Activated CD8-positive, alpha-beta memory T cell treated with anti-CD3 and anti-CD28 coated beads, Interleukin-2, amount 50 U/mL, for 1 hour (primary cell): ENCODE measurements around the gene PPEF1.
A peak's percentile ranks its signal among the peaks of the same experiment; 100 is the strongest.

Experiments
- DNase-seq: peaks from one replicate; pipeline ENCODE4 v3.0.0-alpha.2; 2020; ENCODE audit errors: extremely low read depth

The PPEF1 gene, protein sequence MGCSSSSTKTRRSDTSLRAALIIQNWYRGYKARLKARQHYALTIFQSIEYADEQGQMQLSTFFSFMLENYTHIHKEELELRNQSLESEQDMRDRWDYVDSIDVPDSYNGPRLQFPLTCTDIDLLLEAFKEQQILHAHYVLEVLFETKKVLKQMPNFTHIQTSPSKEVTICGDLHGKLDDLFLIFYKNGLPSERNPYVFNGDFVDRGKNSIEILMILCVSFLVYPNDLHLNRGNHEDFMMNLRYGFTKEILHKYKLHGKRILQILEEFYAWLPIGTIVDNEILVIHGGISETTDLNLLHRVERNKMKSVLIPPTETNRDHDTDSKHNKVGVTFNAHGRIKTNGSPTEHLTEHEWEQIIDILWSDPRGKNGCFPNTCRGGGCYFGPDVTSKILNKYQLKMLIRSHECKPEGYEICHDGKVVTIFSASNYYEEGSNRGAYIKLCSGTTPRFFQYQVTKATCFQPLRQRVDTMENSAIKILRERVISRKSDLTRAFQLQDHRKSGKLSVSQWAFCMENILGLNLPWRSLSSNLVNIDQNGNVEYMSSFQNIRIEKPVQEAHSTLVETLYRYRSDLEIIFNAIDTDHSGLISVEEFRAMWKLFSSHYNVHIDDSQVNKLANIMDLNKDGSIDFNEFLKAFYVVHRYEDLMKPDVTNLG

DNA sequence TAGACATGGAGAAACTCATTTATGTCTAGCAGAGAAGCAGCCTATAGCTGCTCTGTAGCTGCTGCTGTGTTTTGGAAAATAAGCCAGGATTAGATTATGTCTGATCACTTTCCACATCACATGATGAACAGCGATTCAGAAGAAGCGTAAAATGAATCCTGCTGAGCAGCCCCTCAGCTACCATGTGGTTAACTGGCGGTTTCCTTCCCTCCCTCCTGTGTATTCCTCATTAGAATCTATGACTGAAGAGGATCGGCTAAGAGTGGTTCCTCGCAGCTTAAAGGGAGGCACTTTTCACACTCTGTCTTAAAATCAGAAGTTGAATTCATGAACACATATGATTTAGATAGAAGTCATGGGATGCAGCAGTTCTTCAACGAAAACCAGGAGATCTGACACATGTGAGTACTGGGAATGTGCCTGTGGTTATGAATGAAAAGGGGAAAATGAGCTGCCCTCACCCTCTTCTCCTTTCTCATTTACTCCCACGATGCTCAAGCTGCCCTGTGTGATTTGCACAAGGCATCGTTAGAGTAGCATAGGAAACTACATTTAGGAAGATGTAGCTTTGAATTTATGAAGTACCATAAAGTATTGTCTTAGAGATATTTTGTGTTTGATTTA lies at the start of gene PPEF1:
Gene PPEF1, plus strand, starts transcription at position 220 of the 624 bp plus-strand sequence. Its CDS starts 136 bp downstream, at position 356.
- no peak for DNase-seq

DNA sequence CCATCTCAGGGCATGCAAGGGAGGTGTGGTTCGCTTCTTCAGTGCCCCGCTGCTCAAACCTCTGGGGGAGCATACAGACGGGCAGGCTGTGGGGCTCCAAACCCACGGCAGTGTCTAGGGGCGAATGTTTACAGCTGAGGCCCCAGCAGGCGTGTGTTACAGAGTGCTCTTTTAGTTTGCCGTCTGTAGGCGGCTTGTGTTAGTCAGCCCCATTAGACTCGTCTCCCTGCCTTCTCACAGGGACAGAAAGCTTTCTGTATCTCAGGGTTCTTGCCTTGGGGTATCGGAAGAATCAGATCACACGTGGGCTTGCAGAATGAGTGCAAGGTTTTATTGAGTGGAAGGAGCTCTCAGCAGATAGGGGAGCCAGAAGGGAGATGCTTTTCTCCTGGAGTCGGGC lies 46.2 kb upstream of the PPEF1 start:
- DNase-seq = no peak

DNA sequence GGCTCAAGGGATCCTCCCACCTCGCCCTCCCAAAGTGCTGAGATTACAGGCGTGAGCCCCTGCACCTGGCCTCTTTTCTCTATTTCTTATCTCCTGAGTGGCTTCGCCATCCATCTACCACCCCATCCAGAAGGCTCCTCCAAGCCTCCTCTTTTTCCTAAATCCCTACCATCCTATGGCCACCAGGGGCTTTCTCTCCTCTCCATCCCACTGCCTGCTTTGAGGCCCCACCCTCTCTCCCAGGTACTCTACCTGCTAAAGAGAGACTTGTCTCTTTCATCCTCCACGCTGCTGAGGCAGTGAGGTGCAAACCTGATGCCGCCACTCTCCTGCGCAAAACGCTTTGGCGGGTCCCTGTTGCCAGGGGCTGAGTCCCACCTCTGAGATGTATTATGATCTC lies 42.5 kb upstream of the PPEF1 start:
- DNase-seq = no peak

DNA sequence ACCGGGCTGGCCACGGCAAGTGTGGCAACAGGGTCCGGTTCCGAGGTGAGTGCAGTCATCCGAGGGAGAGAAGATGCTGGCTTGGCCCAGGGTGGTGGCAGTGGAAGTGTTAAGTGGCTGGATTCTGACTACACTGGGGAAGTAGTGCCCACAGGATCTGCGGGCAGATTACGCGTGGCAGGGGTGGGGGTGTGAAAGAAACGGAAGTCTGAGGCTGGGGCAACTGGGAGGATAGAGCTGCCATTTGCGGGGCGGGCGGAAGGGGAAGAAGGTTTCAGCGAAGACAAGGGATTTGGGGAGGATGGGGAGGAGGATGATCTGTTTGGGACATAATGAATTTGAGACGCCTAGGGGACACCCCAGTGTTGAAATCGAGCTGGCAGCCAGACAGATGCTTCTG lies 40.8 kb upstream of the PPEF1 start:
- DNase-seq = no peak

DNA sequence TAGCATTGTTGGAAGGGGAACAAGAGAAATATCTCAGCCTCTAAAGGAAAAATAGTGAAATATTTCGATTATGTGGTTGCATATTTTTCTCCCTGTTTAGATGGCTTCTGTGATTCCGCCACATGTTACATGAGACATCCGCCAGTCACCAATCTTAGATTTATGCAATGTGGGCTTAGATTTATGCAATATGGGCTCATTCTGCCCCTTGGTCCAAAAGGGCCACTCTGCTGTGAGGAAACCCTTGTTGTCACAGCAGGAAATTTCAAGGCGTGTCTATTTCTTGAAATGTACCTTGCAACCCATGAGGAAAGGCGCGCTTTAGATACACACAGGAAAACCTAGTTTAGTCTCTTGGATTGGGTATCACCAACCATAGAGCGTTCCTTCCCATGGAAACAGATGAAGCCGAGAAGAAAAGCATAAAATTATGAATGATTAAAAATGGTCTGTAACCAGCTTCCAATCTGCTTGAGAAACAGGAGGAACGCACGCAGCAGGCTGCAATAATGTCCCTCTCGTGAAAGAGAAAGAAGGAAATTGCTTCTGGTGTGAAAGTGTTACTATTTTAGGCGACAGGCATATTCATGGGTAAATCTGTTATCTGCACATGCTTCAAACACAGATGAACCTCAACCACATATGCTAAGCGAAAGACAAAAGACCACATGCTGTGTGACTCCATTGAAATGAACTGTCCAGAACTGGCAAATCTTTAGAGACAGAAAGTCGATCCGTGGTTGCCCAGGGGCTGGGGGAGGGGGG lies 39.2 kb upstream of the PPEF1 start:
- DNase-seq = no peak

DNA sequence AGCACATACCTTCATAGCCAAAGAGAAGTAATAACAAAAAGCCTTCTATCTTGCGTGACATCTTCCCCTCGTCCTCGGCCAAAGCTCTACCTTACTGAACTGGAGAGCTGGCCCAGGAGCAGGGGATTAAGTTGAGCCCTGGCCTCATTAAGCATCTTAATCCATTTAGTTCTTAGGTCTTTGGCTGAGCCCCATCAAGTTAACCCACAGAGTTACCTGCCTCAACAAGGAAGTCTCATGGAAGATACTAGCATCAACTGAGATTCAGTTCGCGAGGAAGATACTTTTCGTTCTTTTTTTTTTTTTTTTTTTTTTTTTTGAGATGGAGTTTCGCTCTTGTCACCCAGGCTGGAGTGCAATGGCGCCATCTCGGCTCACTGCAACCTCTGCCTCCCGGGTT lies 35.4 kb upstream of the PPEF1 start, which contains the start of gene RS1:
Gene RS1, minus strand, starts transcription at position 101 of the 400 bp plus-strand sequence. Its CDS starts 40 bp downstream, at position 61.
- no peak for DNase-seq

DNA sequence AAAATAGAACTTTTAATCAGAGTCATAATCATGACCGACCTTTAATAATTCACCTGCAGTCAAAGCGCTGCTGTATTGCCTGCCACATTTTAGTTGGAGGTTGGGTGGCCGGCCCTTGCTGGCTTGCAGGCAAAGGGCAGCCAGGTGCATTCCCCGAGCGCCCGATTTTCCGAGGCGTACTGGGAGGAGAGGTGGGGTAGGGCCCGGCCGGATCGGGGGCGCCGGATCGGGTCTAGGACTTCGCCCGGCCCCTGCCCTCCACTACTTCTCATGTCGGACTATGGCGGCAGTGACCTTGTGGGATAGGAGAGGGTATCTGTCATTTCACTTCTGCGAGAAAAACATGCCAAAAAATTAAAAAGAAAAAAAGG lies 33.0 kb upstream of the PPEF1 start:
- DNase-seq = no peak

DNA sequence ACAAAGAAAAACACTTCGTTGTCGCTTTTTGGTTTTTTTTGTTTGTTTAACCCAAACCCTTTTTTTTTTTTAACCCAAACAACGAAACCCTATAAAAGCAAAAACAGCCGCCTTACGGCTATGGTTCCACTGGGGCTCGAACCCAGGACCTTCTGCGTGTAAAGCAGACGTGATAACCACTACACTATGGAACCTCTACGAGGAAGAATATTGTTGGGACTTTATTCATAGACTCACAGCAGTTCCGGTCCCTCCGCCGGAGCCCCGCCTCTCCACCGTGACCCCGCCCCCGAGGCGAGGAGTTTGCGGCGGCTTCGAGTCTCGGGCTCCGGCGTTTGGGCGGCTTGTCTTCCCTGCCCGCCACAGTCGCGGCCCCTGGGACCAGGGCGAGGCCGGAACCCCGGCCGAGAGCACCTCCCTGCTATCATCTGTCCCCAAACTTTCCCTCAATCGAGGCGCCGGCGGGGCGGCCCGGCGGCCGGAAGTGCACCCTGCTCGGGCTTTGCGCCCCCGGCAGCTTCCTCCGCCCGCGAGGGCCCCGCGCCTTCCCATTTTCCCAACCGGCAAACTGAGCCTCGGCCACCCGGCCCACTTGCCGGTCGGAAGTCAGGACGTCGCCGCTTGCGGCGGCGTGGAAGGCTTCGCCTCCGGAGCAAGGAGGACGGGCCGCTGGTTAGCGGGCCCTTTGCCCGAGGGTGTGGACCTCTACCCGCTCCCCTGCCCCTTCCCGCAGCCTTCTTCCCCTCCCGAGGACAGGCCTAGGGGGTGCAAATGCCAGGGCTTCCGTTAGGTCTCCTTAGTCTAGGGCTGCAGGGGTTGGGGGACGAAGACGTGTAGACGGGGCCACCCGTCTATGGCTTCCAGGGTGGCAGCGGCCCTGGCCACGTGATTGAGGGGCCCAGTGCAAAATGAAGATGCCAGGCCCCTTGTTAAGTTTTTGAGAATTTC lies 32.4 kb upstream of the PPEF1 start:
- DNase-seq = peak; percentile 35

DNA sequence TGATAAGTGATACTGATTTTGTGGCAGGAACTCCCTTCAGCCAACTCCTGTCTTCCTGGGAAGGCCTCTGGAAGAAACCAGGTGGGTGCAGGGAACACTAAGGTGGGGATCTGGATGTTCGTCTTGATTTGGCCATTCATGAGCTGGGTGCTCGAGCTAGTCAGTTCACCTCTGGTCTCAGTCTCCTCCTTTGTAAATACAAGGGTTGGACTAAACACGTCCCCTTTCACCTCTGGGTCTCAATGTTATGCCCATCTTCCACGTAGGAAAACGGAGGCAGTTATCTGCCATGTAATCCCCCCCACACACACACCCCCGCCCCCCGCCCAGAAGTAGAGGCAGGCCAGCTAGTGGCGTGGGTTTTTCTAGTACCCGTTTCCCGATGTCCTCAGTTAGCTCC lies 31.4 kb upstream of the PPEF1 start:
- DNase-seq = no peak

DNA sequence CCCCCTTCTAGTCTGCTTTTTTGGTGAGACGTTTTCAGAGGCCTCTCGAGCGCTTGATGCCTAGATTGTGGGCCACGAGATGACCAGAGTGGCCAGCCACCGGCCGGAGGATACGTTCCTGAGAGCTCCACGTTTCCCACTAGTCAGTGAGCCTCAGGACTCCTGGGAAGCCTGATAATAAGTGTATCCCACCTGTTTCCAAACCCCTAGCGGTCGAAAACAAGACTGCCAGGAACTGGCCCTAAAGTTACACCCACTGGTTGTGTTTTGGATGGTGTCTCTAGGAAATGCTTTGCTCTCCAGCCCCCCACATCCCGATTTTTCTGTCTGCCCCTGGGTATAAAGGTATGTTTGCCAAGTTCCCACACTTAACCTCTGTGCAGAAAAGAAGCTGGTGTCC lies 31.0 kb upstream of the PPEF1 start:
- no peak for DNase-seq

DNA sequence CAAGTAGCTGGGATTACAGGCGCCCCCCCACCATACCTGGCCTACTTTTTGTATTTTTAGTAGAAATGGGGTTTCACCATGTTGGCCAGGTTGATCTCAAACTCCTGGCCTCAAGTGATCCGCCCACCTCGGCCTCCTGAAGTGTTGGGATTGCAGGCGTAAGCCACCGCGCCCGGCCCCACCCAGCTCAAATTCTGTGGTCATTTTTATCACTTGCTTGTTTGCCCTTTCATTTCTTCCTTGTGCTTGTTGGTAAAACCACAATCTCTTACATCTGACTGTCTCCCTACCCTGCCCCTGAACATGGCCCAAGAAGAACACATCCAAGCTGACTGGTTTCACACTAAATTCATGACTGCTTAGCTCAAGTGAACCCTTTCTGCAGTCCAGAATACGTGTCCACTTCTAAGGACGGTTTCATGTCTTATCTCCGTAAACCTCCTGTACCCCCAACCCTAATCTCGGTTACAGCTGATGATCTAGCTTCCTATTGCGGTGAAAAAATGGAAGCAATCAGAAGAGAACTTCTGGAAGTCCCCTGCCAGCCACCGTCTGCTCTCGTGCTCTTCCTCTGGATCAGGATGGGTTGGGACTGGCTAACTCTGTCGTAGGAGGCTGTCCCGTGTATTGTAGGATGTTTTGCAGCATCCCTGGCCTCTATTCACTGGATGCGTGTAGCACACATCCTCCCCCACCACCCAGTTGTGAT lies 30.1 kb upstream of the PPEF1 start:
- no peak for DNase-seq

DNA sequence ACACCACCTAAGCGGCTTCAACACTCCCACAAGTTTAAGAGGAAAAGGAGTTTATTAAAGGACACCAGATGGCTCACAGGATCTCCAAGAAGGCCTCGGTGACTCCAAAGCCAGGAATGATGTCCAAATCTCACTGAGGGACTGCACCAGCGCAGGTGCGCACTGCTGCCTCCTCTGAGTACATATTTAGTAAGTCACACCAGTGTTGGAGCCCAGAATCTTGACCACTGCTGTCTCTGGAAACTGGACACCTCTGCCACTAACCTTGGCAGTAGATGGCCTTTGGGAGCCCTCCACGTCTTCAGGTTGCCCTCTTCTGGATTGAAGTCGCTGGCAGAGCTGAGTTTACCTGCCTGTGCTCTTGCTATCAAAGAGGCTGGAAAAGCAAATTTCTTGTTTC lies 25.4 kb upstream of the PPEF1 start:
- no peak for DNase-seq

DNA sequence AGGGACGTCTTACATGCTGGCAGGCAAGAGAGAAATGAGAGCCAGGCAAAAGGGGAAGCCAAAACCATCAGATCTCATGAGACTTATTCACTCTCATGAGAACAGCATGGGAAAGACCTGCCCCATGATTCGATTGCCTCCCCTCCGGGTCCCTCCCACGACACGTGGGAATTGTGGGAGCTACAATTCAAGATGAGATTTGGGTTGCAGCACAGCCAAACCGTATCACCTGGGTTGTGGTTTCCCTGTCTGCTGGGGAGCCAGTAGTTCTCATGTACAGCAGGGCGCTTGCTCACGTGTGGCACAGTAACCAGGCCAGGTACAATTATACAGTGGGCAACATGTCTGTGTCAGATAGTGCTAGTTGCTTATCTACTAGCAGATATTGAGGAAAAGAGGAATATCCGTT lies 24.5 kb upstream of the PPEF1 start:
- no peak for DNase-seq

DNA sequence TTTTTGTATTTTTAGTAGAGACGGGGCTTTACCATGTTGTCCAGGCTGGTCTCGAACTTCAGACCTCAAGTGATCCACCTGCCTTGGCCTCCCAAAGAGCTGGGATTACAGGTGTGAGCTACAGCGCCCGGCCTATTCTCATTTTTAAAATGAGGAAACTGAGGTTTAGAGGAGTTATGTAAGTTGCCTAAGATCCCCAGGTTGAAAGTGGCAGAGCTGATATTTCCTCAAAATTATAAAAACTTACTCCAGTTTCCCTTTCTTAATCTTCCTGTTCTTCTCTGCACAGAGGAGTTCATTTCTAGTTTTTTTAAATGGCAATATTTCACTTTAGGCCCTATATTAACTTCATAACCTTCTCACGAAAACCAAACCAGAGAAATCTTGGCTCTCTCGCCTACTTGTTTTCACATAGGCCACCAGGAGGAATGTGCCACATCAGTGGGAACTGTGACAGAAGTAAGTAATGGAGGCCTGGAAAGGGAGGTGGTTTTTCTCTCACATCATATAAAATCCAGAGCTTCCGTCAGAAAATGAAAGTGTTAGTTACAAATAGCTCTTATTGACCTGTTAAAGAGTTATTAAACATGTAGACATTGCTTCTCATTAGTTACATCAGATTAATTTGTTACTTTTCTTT lies 19.5 kb upstream of the PPEF1 start:
- no peak for DNase-seq

DNA sequence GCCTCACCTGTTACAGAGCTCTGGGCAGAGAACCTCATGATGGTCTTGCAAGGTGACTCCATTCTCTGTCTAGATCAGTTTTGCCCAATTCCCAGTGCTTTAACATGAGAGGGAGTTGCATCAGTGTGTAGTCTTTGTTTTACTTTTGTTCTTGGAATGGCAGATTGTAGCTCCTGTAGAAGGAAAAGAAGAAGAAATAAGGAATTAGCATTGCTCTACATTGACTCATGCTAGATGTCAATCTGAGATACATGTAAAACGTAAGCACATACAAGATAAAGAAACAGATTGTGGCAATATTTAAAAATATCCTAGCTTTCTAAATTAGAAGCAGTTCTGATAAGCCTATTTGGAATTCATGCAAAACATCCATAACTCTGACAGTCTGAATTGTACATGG lies 16.0 kb upstream of the PPEF1 start:
- DNase-seq = no peak

DNA sequence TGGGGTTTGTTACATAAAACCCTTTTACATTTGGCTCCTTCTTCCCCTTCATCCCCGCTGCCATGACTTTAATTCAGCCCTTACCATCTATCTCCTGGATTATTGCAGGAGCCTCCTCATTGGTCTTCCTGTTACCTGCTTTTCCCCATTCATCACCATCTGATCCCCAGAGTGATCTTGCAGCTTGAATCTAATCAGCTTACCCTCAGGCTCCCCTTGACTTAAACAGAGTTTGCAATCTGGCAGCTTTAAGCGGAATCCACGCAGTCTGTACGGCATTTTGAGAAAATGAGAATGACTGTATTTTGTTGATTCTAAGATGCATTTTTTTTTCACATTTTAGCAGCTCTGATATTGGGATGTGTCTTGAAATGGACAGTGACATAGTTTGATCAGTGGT lies 14.9 kb upstream of the PPEF1 start:
- DNase-seq = no peak

DNA sequence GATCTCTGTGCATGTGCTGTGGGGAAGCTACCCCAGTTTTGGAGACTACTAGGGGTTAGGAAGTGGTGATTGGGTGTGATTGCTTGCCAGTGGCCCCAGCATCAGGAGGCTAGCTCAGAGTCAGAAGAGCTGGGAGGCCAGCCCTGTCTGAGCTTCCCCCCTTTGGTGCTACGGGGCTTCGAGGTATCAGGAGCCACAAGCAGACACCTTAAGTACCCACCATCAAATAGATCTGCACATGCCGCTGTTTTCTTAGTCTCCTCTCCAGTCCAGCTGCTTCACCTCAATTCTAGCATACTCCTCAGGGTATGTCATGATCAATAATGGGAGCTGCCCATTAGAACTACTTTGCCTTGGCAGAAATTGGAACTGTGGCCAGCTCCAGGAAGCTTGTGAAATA lies 10.8 kb upstream of the PPEF1 start:
- DNase-seq = no peak

DNA sequence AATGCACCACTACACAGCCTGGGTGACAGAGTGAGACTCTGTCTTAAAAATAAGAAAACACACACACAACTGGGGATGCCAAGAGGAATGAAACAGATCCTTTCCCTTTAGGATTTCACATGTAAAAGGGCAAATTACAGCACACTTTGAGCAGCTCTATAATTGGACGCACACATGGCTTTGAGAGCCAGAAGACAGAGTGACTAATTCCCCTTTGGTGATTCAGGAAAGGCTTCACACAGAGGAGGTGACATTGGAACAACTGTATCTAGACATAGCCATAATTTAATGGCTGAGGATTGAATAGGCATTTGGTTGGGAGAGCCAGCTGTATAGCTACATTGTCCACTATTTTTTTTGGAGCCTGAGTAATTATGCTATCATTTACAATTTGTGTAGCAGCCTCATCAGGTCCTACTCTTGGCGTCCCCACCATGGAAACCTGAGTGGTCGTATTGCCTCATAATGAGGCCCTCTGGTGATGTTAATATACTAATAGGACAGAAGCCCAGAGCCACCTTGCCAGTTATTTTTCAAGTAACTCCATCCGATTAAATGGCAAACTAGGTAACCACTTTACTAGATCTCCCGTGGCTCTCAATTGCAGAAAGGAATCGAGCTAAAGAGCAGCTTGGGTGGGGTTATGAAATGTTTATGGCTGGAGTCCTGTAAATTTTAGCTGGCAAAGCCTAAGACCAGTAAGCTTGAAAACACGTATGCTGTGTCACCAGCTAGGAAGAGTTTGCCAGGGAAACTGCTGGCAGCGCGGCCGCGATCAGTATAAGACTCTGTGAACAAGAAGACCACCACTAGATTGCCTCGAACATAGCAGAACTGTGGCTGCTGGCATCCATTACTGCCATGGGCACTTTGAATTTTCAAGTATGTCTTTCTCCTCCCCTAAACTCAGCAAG lies 8.5 kb upstream of the PPEF1 start:
- no peak for DNase-seq
